ENCODE data around the gene HLA-A.

DNA sequence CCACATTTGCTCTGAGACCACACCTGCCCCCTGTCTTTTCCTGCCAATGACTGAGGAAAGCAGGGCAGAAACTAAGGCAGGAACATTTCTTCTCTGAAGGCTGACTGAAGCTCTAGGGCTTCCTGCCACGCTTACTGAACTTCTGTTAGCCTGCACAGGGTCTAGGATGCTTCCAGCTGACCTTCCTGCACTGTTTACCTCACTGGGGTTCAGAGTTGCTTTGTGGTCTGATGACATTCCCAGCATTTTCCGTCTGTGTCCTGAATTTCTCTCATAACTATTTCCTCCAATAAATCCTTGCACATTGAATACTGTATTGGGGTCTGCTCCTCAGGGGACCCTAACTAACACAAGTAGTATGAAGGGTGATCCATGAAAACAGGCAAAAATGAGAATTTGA lies 29.5 kb upstream of the HLA-A start:
- TF ChIP-seq, protein P1, sequence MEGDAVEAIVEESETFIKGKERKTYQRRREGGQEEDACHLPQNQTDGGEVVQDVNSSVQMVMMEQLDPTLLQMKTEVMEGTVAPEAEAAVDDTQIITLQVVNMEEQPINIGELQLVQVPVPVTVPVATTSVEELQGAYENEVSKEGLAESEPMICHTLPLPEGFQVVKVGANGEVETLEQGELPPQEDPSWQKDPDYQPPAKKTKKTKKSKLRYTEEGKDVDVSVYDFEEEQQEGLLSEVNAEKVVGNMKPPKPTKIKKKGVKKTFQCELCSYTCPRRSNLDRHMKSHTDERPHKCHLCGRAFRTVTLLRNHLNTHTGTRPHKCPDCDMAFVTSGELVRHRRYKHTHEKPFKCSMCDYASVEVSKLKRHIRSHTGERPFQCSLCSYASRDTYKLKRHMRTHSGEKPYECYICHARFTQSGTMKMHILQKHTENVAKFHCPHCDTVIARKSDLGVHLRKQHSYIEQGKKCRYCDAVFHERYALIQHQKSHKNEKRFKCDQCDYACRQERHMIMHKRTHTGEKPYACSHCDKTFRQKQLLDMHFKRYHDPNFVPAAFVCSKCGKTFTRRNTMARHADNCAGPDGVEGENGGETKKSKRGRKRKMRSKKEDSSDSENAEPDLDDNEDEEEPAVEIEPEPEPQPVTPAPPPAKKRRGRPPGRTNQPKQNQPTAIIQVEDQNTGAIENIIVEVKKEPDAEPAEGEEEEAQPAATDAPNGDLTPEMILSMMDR (IDR thresholded peaks at IDR 0.05) = no peak
- no peak for TF ChIP-seq POLR2A (IDR thresholded peaks at IDR 0.05)

All from adrenal gland (tissue), 5 donors.